Kidney (tissue), 14 donors: Measurements from ENCODE around the gene SLC25A20. TPM values are rescaled to one million over a fixed set of nuclear protein-coding genes. Genes with fewer than 3 reads are reported as not detected.
"Not testable (repeated sequence)": the region's sequence is repeated elsewhere in the genome, so short reads cannot be mapped to it uniquely, and the experiment has no call there.

Source experiments
- DNase-seq, 5 donors: peaks; one replicate each; pipeline ENCODE4 v3.0.0-alpha.2; 2013 to 2020
- FAIRE-seq: peaks from 2 replicates; lab custom pipeline; 2012; peaks lifted over from hg19 to GRCh38; lab: Jason Lieb, UNC
- H3K27ac ChIP-seq, 2 donors: one replicate each; pipeline ENCODE4 v1.7.0; 2013; ENCODE audit warnings: low read depth in 2 of 2, low read length in 2 of 2, inconsistent platforms in 1 of 2
- H3K27me3 ChIP-seq: one replicate; pipeline ENCODE4 v1.7.1; 2013; ENCODE audit warnings: low read length, inconsistent platforms; ENCODE audit not compliant: control insufficient read depth, insufficient read depth
- H3K36me3 ChIP-seq, 3 donors: one replicate each; pipeline versions ENCODE4 v1.7.0 to v1.7.1; 2013; ENCODE audit warnings: low read length in 3 of 3, control low read depth in 1 of 3, inconsistent platforms in 1 of 3; ENCODE audit not compliant: insufficient read depth in 3 of 3, control insufficient read depth in 2 of 3
- H3K4me1 ChIP-seq, 3 donors: one replicate each; pipeline versions ENCODE4 v1.7.0 to v1.7.1; 2013; ENCODE audit warnings: low read length in 3 of 3, inconsistent platforms in 1 of 3, low read depth in 1 of 3; ENCODE audit not compliant: control insufficient read depth in 2 of 3, insufficient read depth in 2 of 3
- H3K4me3 ChIP-seq, 3 donors: one replicate each; pipeline versions ENCODE4 v1.7.0 to v1.8.1; 2013; ENCODE audit warnings: low read length in 3 of 3, control low read depth in 1 of 3, inconsistent platforms in 1 of 3
- H3K9ac ChIP-seq, 3 donors: one replicate each; pipeline versions ENCODE4 v1.7.0 to v1.7.1; 2013; ENCODE audit warnings: low read length in 3 of 3, control low read depth in 1 of 3, inconsistent platforms in 1 of 3
- H3K9me3 ChIP-seq, 3 donors: one replicate each; pipeline versions ENCODE4 v1.7.0 to v1.7.1; 2013; ENCODE audit warnings: low read length in 3 of 3, control low read depth in 1 of 3, inconsistent platforms in 1 of 3; ENCODE audit not compliant: control insufficient read depth in 2 of 3, insufficient read depth in 1 of 3
- intact Hi-C: fragments of 100-400 bp; cut with DNase I; formaldehyde crosslinking; loops from one replicate; pipeline ENCODE4 v1.11.1; 2022
- polyA plus RNA-seq: library from polyadenylated mRNA; stranded (reverse); fragments of 350-450 nt; fragmentation: Illumina TruSeq; extraction: RNeasy Lipid Tissue Mini Kit (QIAGEN cat#74804); gene quantifications from one replicate; pipeline ENCODE4 v1.2.3, GENCODE V29; 2014; ENCODE audit warnings: low read depth, low replicate concordance; ENCODE audit not compliant: insufficient read depth
- total RNA-seq: library from RNA; stranded (reverse); fragmentation: NEBNext Ultra II Directional; extraction: Animal tissue kit (Norgen Biotek cat#: 25700); gene quantifications from one replicate; pipeline ENCODE4 v1.2.1, GENCODE V29; 2021
- TF ChIP-seq, protein P1 (sequence below): IDR thresholded peaks from 3 replicates; pipeline ENCODE4 v1.5.1; 2012; ENCODE audit warnings: mild to moderate bottlenecking, moderate library complexity, borderline replicate concordance; ENCODE audit not compliant: insufficient read depth; ENCODE audit errors: extremely low read depth
- donor health status: control.
- donor health status: control.
- donor health status: control.
- donor health status: control.
- donor health status: control.
- donor health status: DM: yes; HTN: yes; CAD: no.
- donor health status: Normal renal cell carcinoma (clear cell type).

SLC25A20 gene
- total and polyA plus RNA-seq, 2 donors from 2014 or later = 9.9 to 59.2 TPM

GRCh38 chr3:48915296-48915695 is 16.6 kb upstream of the SLC25A20 start:
- FAIRE-seq = no peak

GRCh38 chr3:48907026-48907425 is 8.3 kb upstream of the SLC25A20 start:
- not testable (repeated sequence) for FAIRE-seq, H3K27ac ChIP-seq

More at GRCh38 chr3:48915296-48915695, 16.6 kb upstream of the SLC25A20 start:
- DNase-seq = no peak
- Histone ChIP-seq H3K27ac (no peak overlapping the region), H3K4me3 (no peak overlapping the region), H3K9me3 (no peaks in the 10 kb centered on the region), H3K36me3 (no peaks in the 10 kb centered on the region), H3K4me1 (peaks cover 0 to 7% (median 0%) of the 10 kb centered on the region in 3 donors), H3K9ac (no peak overlapping the region), H3K27me3 (no peaks in the 10 kb centered on the region)
- intact Hi-C loops = no loop called here
- TF ChIP-seq, protein P1, sequence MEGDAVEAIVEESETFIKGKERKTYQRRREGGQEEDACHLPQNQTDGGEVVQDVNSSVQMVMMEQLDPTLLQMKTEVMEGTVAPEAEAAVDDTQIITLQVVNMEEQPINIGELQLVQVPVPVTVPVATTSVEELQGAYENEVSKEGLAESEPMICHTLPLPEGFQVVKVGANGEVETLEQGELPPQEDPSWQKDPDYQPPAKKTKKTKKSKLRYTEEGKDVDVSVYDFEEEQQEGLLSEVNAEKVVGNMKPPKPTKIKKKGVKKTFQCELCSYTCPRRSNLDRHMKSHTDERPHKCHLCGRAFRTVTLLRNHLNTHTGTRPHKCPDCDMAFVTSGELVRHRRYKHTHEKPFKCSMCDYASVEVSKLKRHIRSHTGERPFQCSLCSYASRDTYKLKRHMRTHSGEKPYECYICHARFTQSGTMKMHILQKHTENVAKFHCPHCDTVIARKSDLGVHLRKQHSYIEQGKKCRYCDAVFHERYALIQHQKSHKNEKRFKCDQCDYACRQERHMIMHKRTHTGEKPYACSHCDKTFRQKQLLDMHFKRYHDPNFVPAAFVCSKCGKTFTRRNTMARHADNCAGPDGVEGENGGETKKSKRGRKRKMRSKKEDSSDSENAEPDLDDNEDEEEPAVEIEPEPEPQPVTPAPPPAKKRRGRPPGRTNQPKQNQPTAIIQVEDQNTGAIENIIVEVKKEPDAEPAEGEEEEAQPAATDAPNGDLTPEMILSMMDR = no peak

DNA sequence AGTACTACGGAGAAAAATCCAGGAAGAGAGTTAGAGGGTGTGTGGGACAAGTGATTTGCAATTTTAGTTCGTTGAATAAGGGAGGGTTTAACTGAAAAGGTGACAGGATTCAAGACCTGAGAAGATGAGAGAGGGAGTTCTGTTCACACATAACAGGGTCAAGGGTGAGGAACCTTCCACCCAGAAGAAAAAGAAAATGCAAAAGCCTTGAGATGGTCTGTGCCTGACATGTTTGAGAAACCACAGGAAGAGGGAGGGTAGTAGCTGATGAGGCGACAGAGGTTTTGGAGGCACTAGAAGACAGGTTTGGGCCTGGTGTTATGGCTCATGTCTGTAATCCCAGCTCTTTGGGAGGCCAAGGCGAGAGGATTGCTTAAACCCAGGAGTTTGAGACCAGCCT is 591 bp upstream of the SLC25A20 start:
- Histone ChIP-seq H3K4me1 (peaks cover 0 to 8% (median 6%) of the 10 kb centered on the region in 3 donors), H3K36me3 (no peaks in the 10 kb centered on the region), H3K9me3 (no peaks in the 10 kb centered on the region), H3K27me3 (no peaks in the 10 kb centered on the region), H3K4me3 (peak overlapping the region; percentile 1 to 75 (median 51)), H3K9ac (no peak overlapping the region), H3K27ac (peak overlapping the region in 1 of 2 donors; percentile 56)
- DNase-seq = no peak
- TF ChIP-seq, protein P1 = no peak
- intact Hi-C loops = no loop called here
- no peak for FAIRE-seq

More at GRCh38 chr3:48907026-48907425, 8.3 kb upstream of the SLC25A20 start:
- intact Hi-C loops, H3K9me3 ChIP-seq, DNase-seq, H3K4me3 ChIP-seq, H3K27me3 ChIP-seq, H3K9ac ChIP-seq, H3K36me3 ChIP-seq, H3K4me1 ChIP-seq: not testable (repeated sequence)

- Histone ChIP-seq H3K36me3 (no peaks in the 10 kb centered on the region), H3K27ac (peak overlapping the region; percentile 82 to 84), H3K9me3 (no peaks in the 10 kb centered on the region), H3K9ac (peak overlapping the region in 2 of 3 donors; percentile 68 to 72), H3K27me3 (no peaks in the 10 kb centered on the region), H3K4me1 (peaks cover 0 to 8% (median 6%) of the 10 kb centered on the region in 3 donors), H3K4me3 (peak overlapping the region; percentile 35 to 86 (median 75))
- DNase-seq (peak in 1 of 5 donors; percentile 6), FAIRE-seq (no peak)
- intact Hi-C loops = no loop called here
- TF ChIP-seq, protein P1 = no peak
Observed at GRCh38 chr3:48897460-48898376, 964 bp downstream of the SLC25A20 start.
